Activated CD4-positive, alpha-beta T cell treated with anti-CD3 and anti-CD28 coated beads for 4 hours (primary cell): ENCODE results near the gene EFCAB5.
"Not testable (repeated sequence)": the region's sequence is repeated elsewhere in the genome, so short reads cannot be mapped to it uniquely, and the experiment has no call there.

Source experiments
- DNase-seq, 2 donors: peaks; one replicate each; pipeline ENCODE4 v3.0.0-alpha.2; 2020

EFCAB5 gene

DNA sequence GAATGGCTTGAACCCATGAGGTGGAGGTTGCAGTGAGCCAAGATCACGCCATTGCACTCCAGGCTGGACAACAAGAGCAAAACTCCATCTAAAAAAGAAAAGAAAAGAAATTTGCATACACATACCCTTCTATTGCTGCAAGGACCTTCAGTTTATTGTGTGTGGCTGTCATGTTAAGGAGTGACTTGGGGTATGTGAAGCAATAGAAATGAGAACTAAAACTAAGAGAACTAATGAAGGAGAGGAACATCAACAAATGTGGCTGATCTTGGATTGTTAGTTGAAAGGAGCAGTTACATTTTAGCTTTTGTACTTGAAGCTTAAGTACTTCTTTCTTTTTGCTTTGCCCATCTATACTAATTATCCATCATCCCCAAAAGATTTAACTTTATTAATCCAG lies 162.5 kb downstream of the EFCAB5 start:
- no peak for DNase-seq

- peak; percentile 67 to 75 for DNase-seq
These were observed 163.3 kb downstream of the EFCAB5 start for GRCh38 chr17:30104575-30105339.

DNA sequence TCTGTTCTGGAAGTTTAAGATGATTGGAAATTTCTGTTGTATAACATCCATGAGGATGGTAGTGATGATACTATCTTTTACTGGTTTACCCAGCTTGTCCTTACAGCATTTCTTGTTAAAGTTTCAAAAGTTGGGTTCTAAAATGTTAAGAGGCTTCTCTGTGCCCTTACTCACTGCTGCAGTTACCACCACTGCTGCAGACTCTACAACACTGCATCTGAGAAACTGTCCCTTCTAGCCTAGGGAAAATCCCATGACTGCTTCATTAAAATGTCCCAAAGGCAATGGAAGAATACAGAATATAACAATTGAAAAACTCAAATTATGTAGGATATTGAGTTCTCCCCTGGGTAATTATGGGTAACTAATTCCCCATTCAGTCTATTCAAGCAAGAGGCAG lies 171.4 kb downstream of the EFCAB5 start:
- DNase-seq = no peak

GRCh38 chr17:30113213-30113612 lies 171.8 kb downstream of the EFCAB5 start:
- DNase-seq = no peak

DNA sequence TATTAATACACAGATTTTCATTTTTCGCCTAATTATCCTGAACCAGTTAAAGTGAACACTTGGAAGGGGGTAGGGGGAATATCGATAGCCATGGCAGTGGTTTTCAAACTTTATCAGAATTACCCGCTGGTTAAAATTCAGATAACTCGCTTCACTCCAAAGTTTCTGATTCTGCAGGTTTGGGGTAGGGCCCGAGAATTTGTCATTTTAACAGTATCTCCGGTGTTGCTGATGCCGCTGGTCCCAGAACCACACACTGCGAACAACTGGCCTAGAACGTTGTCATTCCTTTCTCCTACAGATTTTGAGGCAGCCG lies 174.9 kb downstream of the EFCAB5 start:
- DNase-seq = no peak

DNA sequence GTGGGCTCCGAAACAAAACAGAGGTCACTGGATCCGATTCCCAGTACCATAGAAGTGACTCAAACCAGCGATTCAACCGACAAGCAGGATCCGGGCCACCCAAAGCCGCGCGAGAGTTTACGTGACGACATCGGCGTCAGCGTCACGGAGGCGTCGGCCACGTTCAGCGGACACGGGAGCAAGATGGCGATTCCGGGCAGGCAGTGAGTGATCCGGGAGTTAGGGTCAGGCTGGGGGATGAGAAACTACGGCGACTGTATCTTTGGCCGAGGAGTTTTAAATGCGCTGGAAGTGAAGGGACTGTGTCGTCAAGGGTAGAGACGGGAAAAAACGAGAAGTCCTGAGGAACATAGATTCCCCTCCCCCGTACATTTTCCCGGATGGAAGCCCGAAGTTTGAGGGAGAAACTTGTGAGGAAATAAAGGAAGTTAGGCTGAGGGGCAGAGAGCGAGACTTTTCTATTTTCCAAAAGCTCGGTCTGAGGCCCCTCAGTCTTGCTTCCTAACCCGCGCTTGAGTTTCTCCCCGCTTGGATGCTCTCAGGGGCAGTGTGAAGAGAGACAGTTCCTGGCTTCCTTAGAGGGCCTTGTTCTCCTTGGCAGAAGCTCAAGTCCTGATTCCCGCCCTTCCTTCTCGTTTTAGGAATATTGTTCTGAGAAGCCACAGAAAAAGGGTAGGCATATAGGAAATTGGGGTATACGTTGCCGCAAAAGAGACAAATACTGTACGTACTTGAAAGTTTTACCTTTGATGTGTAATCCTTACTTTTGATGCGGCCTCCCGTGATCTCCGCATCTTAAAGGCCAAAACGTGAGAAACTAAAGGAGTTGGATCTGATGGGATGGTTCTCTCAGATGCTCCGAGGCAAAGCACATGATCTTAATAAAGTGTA lies 175.5 kb downstream of the EFCAB5 start, which contains the start of gene NSRP1:
Gene NSRP1 (plus strand): TSS at position 156 of the 891 bp plus-strand sequence. CDS start 28 bp downstream, at position 184.
- DNase-seq = peak; percentile 90 to 95

- no peak for DNase-seq
These were observed 176.2 kb downstream of the EFCAB5 start for GRCh38 chr17:30117675-30118081.

DNA sequence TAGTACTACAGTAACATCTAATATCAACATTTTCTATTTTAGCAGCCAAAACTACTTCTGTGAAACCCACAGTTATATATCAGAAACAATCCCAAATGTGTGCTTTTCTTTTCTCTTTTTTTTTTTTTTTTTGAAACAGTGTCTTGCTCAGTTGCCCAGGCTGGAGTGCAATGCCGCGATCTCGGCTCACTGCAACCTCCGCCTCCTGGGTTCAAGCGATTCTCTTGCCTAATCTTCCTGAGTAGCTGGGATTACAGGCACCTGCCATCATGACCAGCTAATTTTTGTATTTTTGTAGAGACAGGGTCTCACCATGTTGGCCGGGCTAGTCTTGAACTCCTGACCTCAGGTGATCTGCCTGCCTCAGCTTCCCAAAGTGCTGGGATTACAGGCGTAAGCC lies 177.2 kb downstream of the EFCAB5 start:
- DNase-seq = not testable (repeated sequence)

GRCh38 chr17:30124273-30124796 lies 182.9 kb downstream of the EFCAB5 start:
- DNase-seq = no peak

GRCh38 chr17:30130121-30130520 lies 188.7 kb downstream of the EFCAB5 start:
- no peak for DNase-seq

GRCh38 chr17:30132615-30133014 lies 191.2 kb downstream of the EFCAB5 start:
- no peak for DNase-seq

DNA sequence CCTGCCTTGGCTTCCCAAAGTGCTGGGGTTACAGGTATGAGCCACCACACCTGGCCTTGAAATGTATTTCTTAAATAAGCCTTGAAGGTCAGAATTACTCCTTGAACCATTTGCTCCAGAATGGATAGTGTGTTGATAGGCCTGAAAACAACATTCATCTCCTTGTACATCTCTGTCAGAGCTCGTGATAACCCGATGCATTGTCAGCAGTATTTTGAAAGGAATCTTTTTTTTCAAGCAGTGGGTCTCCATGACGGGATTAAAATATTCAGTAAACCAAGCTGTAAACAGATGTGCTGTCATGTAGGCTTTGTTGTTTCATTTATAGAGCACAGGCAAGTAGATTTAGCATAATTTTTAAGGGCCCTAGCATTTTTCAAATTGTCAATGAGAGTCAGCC lies 191.8 kb downstream of the EFCAB5 start:
- no peak for DNase-seq

DNA sequence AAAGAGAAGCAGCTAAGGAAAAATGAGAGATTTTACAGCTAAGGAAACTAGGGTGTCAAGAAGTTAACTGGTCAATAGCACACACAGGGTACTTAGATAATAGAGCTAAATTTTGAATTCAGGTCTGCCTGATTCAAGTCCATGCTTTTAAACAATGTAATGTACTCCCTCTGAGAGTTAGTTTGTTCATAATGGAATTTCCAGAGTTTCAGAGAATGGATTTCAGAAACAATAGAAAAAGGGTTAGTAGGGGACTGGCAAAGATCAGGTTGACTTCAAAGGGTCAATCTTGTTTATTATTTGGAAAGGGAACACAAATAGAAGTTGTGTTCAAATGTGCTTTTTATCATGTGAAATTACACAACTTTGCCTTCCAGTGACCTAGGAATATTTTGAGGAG lies 193.1 kb downstream of the EFCAB5 start:
- no peak for DNase-seq

- DNase-seq = no peak
These were observed 195.7 kb downstream of the EFCAB5 start for GRCh38 chr17:30137158-30137557.

GRCh38 chr17:30147860-30148259 lies 206.4 kb downstream of the EFCAB5 start:
- not testable (repeated sequence) for DNase-seq

GRCh38 chr17:30148376-30148775 lies 206.9 kb downstream of the EFCAB5 start:
- no peak for DNase-seq

DNA sequence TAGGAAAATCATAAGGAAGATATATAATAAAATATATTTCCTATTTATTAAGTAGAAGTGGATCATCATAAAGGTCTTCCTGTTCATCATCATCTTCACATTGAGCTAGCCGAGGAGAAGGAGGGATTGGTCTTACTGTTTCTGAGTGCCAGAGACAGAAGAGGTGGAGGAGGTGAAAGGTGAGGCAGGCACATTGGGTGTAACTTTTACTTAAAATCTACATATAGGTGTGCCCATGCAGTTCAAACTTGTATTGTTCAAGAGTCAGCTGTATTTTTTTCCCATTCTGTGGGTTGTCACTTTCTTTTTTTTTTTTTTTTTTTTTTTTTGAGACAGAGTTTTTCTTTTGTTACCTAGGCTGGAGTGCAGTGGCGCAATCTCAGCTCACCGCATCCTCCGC lies 210.0 kb downstream of the EFCAB5 start:
- no peak for DNase-seq

GRCh38 chr17:30153463-30153862 lies 212.0 kb downstream of the EFCAB5 start:
- DNase-seq = no peak

GRCh38 chr17:30155389-30155788 lies 214.0 kb downstream of the EFCAB5 start:
- DNase-seq = no peak
